Fibroblast of skin of left biceps (primary cell): Measurements from ENCODE around the gene ASTN2.
"Not testable (repeated sequence)": the region's sequence is repeated elsewhere in the genome, so short reads cannot be mapped to it uniquely, and the experiment has no call there.

Experiments
- DNase-seq, 2 experiments: peaks; one replicate each; pipeline ENCODE4 v3.0.0-alpha.2; 2013; ENCODE audit warnings: low read depth in 2 of 2

ASTN2 gene

GRCh38 chr9:116873937-116874914 lies 540.6 kb downstream of the ASTN2 start:
- DNase-seq: no peak

GRCh38 chr9:116873491-116873890 lies 541.4 kb downstream of the ASTN2 start:
- DNase-seq: no peak

GRCh38 chr9:116870566-116870965 lies 544.3 kb downstream of the ASTN2 start:
- no peak for DNase-seq

GRCh38 chr9:116868201-116868600 lies 546.7 kb downstream of the ASTN2 start:
- DNase-seq: no peak

GRCh38 chr9:116861321-116861720 lies 553.5 kb downstream of the ASTN2 start:
- no peak for DNase-seq

- peak; percentile 19 to 22 for DNase-seq
Observed at GRCh38 chr9:116860509-116861120, 554.2 kb downstream of the ASTN2 start.

DNA sequence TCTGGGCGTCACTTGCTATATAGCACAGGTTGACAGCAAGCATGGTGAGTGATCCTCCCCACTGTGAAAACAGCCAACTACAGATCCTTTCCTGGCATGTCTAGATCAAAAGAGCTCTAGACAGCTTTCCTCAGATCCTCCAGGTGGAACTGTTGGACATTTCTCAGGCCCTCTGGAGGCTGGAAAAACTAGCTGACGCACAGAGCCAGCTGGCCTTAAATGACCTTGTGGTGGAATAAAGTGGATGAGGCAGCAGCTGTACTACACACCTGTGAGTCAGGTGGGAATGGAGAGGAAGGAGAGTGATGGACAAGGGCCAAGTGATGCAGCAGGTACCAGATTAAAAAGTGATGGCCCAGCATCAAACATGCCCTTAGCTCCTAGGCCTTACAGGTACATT lies 555.1 kb downstream of the ASTN2 start:
- no peak for DNase-seq

GRCh38 chr9:116857321-116857720 lies 557.5 kb downstream of the ASTN2 start:
- DNase-seq: no peak

GRCh38 chr9:116855881-116856662 lies 558.8 kb downstream of the ASTN2 start:
- no peak for DNase-seq

DNA sequence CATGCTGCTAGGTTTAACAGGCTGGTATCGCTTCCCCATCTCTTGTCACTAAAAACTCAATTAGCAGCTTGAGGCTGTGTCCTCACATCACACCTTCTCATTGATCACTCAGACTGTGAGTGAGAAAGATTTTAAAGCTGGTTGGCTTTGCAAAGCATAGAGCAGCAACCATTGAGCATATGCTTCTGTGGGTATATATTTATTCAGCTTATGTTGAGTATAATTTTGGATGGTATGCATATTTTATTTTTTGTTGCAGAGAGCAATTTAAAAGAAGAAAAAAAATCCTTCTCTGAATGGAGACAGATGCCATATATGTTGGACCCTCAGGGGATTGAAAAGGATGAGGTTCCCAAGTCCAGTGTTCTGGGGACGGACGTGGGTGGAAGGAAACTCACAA lies 565.1 kb downstream of the ASTN2 start:
- DNase-seq: no peak

- no peak for DNase-seq
Observed at GRCh38 chr9:116844621-116845020, 570.2 kb downstream of the ASTN2 start.

DNA sequence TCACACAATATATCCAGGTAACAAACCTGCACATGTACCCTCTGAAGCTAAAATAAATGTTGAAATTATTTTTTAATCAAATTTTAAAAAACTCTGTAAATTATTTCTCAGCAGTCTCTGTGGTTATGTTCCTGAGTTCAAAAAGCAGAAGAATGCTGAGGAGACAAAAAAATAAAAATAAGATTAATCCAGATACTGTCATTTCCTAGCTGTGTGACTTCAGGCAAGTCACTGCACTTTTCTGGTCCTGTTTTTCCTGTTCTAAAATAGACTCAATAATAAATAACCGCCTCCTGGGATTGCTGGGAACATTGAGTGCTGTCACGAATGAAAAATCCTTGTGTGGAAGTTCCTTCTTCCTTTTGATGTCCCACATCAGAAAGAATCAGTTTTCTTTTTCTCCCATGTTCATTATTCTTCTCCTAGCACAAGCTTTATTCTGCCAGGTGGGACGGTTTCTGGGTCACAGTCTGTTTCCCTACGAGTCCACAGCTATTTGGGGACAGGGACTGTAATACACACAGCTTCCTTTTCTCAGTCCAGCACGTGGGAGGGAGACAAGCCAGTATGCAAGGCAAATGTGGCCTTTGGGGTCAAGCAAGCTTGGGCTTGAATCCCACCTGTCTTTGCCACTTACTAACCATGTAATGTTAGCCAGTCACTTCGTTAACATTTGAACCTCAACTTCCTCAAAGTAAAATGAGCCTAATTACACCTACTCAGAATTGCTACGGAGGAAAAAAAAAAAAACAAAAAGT lies 570.8 kb downstream of the ASTN2 start:
- no peak for DNase-seq

DNA sequence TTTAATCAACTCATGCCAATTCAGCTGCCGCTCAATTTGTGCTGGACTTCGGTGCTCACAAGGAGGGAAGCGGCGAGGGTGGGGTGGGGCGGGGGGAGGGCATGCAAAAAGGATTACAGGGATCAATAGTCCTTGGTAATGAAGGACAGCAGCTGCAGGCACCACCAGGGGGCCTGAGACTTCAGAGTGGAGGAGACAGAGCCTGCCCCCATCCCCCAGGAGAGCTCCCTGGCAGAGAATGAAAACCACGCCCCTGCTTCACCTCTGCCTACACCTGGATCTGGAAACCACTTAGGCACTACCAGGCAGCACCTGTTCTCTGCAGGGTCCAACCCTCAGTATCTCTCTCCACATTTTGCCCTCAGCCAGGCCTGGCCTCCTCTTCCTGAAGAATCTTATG lies 572.2 kb downstream of the ASTN2 start:
- no peak for DNase-seq

- not testable (repeated sequence) for DNase-seq
Observed at GRCh38 chr9:116838468-116838867, 576.4 kb downstream of the ASTN2 start.

DNA sequence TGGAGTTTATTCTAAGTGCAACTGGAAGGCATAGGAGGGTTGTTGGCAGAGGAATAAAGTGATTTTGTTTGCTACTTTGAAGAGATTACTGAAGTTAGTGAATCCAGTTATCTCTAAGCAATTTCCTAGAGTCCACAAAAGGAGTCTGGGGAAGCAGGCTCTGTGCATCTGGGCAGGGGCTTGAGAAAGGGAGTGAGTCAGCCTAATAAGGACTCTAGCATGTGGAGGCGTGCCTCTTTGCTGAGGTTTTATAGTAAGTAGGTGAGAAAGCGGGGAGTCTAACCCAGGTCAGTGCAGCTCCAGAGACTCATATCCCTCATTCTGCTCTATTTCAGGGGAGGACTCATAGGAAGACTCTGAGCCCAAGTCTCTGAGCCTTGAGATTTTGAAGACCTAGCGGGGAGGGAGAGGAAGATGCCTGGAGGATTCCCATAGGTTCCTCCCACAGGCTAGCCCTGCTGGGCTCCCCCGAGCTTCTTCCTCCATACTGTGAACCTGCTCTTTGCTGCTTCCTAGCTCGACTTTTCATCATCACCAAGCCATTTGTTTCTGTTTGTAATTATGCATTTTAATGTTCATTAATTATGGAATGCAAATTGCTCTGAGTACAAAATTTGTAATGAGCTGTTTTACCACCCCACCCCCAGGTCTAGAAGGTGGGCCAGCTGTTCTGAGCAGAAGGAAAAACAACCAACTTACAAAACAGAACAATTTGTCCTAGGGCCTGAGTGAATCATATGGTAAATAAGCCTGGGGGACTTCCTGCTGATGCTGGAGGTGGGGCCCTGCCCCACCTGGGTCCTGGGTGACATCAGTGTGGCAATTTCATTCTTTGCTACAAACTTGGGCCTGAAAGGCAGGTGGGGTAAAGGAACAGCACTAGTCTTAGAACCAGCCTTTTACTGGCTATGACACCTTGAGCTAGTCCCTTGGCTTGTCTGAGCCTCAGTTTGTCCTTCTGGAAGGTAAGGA lies 577.6 kb downstream of the ASTN2 start:
- DNase-seq: no peak

DNA sequence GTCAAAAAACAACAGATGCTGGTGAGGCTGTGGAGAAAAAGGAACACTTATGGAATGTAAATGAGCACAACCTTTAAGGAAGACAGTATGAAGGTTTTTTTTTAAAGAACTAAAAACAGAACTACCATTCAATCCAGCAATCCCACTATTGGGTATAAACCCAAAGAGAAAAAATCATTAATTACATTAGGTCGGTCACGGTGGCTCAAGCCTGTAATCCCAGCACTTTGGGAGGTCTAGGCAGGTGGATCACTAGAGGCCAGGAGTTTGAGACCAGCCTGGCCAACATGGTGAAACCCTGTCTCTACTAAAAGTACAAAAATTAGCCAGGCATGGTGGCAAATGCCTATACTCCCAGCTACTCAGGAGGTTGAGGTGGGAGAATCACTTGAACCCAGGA lies 584.5 kb downstream of the ASTN2 start:
- DNase-seq: not testable (repeated sequence)

GRCh38 chr9:116821633-116822229 lies 593.1 kb downstream of the ASTN2 start:
- no peak for DNase-seq

- no peak for DNase-seq
Observed at GRCh38 chr9:116819116-116819515, 595.7 kb downstream of the ASTN2 start.

DNA sequence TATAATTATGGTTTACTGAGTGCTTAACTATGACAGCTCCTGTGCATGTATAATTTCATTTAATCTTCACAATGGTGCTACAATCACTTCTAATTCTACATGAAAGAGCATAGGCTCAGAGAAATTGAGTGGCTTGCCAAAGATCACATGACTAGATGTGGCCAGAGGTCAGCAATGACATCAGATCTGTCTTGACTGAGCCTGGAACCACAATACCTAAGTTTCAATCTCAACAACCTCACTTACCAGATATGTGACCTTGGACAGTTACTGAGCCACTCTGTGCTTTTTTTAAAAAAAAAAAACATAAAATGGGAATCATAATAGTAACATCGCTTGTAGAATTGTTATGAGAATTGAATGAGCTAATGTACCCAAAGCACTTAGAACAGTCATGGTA lies 597.1 kb downstream of the ASTN2 start:
- no peak for DNase-seq

DNA sequence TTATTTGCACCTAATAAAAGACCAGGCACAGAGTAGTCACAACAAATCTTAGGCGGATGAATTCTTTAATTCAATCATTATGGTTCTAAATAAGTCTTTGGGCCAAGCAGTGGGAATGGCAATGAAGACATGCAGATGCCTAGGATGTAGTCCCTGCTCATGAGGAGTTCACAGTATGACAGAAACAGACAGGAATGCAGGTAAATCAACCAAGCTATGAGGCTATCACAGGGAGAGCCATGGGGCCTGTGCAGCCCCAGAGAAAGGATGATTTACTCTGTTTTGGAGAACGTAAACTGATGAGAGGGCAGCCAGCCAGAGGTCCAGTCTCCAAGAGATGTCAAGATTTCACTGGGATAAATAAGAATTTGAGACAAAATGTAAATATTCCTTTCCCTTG lies 598.4 kb downstream of the ASTN2 start:
- DNase-seq: no peak
